GM12874 (cell line): Measurements from ENCODE around the gene AKAP10.

Experiments used
- TF ChIP-seq, protein P1 (sequence below): IDR thresholded peaks from 2 replicates; pipeline ENCODE4 v1.5.1; 2011; ENCODE audit warnings: low read depth, mild to moderate bottlenecking, control low read depth, low read length, moderate library complexity; ENCODE audit not compliant: insufficient read depth

The AKAP10 gene

DNA sequence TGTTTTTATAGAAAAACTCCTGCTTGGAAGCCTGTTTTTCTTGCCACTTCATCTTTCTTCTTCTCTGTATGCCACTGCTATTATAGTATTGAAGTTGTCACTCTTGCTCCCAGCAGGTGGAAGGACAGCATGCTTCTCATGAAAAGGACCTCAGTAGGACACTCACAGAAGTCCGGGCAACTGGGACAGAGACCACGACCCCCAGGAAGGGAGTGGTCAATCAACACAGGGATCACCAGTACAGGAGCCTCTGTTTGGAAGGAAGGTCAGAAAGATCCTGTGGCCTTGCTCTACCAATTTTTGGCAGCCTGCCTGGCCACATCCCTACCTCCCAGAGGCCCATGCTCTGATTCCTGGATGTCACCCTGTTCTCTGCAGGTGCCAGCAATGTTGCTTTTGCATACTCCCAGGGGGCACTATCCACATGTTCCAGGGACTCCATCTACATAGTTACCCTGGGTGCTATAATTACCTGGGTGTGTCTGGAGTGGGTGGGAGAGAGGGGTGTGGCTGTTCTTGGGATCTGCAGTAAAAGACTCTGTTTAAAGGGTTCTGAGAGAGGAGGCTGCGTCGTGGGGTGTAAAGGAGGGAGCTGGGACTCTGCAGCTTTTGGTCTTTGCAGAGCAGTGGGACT, 13.7 kb upstream of the AKAP10 start:
- TF ChIP-seq, protein P1, sequence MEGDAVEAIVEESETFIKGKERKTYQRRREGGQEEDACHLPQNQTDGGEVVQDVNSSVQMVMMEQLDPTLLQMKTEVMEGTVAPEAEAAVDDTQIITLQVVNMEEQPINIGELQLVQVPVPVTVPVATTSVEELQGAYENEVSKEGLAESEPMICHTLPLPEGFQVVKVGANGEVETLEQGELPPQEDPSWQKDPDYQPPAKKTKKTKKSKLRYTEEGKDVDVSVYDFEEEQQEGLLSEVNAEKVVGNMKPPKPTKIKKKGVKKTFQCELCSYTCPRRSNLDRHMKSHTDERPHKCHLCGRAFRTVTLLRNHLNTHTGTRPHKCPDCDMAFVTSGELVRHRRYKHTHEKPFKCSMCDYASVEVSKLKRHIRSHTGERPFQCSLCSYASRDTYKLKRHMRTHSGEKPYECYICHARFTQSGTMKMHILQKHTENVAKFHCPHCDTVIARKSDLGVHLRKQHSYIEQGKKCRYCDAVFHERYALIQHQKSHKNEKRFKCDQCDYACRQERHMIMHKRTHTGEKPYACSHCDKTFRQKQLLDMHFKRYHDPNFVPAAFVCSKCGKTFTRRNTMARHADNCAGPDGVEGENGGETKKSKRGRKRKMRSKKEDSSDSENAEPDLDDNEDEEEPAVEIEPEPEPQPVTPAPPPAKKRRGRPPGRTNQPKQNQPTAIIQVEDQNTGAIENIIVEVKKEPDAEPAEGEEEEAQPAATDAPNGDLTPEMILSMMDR, result no peak

DNA sequence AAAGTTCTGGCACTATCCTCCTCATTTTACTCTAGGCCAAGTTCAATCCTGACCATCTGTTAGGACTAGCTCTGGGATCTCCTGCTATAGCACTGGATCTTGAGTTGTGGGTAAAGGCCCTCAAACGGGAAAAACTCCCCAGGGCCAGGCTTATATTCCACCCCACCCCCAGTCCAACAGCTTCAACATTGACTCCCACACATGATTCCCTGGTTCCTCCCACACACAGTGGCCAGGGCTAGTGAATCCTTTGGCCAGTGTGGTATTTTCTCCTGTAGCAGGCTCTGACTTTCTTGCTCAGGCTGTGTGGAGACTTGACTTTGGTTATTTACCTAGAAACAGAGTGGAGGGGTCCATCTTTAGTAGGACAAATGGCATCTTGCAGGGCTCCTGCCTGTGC, 10.3 kb upstream of the AKAP10 start:
- TF ChIP-seq, protein P1, result no peak

DNA sequence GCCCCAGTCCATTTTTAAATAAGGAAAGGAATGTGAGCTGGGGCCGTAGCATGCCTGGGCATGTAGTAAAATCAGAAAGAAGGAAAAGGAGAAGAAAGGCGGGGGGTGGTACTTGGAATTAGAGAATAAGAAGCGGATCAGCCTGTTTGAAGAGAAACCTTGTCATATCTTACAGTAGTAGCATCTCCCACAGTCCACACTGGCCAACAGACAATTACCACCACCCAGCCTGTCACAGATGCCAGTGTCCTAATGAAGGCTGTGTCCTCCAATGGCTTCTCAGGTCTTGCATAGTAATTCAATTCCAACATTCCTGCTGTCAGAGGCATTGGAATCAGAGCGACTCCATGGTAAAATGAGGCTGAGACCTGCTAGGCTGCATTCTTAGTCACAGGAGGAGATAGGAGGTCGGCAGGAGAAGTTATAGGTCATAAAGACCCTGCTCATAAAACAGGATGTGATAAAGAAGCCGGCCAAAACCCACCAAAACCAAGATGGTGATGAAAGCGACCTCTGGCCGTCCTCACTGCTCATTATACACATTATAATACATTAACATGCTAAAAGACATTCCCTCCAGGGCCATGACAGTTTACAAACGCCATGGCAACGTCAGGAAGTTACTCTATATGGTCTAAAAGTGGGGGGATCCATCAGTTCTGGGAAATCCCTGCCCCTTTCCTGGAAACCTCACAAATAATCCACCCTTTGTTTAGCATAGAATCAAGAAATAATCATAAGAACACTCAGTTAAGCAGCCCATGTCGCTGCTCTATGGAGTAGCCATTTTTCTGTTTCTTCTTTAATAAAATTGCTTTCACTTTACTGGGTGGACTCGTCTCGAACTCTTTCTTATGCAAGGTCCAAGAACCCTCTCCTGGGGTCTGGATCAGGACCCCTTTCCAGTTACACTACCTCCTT, 9.6 kb upstream of the AKAP10 start:
- TF ChIP-seq, protein P1, result no peak

GRCh38 chr17:19979917-19980770, 2.5 kb upstream of the AKAP10 start:
- TF ChIP-seq, protein P1, result no peak

DNA sequence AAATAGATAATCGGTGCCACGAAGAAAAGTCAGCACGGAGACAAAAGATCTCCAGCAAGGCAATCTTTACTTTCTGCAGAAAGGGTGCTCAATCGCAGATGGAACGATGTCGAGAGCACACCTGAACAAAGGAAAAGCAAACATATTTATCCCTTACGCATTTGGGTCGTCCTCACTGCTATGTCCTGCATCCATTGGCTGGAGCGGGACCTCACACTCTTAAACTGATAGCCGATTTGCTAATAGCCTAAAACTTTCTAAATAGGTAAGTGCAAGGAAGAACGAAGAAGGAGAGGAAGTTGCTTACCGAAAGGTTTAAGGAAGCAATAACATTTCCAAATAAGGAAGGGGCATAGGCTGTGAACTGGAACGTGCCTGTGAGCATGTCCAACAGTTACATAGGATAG, 1.2 kb upstream of the AKAP10 start:
- TF ChIP-seq, protein P1, result no peak

DNA sequence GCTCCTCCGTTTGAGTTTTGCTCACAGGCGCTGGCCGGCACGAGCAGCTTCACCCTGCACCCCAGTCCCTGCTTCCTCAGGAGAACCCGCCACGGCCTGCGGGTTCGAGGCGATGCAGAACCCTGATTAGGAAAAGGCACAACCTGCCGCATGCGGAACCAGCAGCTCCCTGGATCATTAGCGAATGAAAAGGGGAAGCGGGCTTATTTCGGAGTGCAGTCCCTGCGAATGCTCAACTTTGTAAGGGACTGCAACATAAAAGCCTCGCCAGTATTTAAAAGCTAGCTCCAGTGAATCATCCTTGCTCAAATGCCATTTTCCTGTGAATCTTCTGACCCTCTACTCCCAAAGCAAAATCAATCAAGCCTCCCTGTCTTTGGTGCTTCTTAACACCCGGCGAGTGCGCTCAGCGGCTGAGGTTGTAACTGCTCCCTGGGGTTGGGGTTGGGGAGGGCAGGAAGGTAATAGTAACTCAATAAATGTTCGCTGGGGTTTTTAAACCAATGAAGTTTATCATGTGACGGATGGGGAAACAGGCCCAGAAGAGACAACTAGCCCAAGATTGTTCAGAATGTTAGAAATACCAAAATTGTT, 678 bp upstream of the AKAP10 start:
- TF ChIP-seq, protein P1, result 0 out of 2 replicates have a peak, but pooled peaks have one; percentile 20
